OCI-M2 (cell line): Measurements from ENCODE around the gene LCA5L.
"Not testable (repeated sequence)": the region's sequence is repeated elsewhere in the genome, so short reads cannot be mapped to it uniquely, and the experiment has no call there.

Experiments
- DNase-seq: peaks from one replicate; lab custom pipeline; 2025; ENCODE audit not compliant: unreplicated experiment; lab: John Stamatoyannopoulos, UW

Gene LCA5L

GRCh38 chr21:39388038-39388810, 57.4 kb downstream of the LCA5L start:
- peak; percentile 99 for DNase-seq

GRCh38 chr21:39387461-39388037, 58.0 kb downstream of the LCA5L start:
- peak; percentile 99 for DNase-seq

- no peak for DNase-seq
Measured at GRCh38 chr21:39386899-39387298, 58.7 kb downstream of the LCA5L start.

- DNase-seq: no peak
Measured at GRCh38 chr21:39386194-39386593, 59.4 kb downstream of the LCA5L start.

- no peak for DNase-seq
Measured at GRCh38 chr21:39385299-39386145, 60.1 kb downstream of the LCA5L start.

- no peak for DNase-seq
Measured at GRCh38 chr21:39384674-39385298, 60.8 kb downstream of the LCA5L start.

GRCh38 chr21:39382096-39382495, 63.5 kb downstream of the LCA5L start:
- not testable (repeated sequence) for DNase-seq

- no peak for DNase-seq
Measured at GRCh38 chr21:39381009-39381408, 64.6 kb downstream of the LCA5L start.

GRCh38 chr21:39379986-39380891, 65.3 kb downstream of the LCA5L start:
- peak; percentile 98 for DNase-seq

GRCh38 chr21:39377444-39378050, 68.0 kb downstream of the LCA5L start:
- DNase-seq: peak; percentile 61

- DNase-seq: no peak
Measured at GRCh38 chr21:39375446-39375845, 70.1 kb downstream of the LCA5L start.

- no peak for DNase-seq
Measured at GRCh38 chr21:39374046-39374445, 71.5 kb downstream of the LCA5L start.

- DNase-seq: peak; percentile 79
Measured at GRCh38 chr21:39373634-39374033, 71.9 kb downstream of the LCA5L start.

GRCh38 chr21:39369896-39370288, 75.7 kb downstream of the LCA5L start:
- not testable (repeated sequence) for DNase-seq

GRCh38 chr21:39367783-39368182, 77.8 kb downstream of the LCA5L start:
- no peak for DNase-seq

- no peak for DNase-seq
Measured at GRCh38 chr21:39366563-39366962, 79.0 kb downstream of the LCA5L start.

- no peak for DNase-seq
Measured at GRCh38 chr21:39364949-39365348, 80.6 kb downstream of the LCA5L start.

- DNase-seq: peak; percentile 98
Measured at GRCh38 chr21:39363607-39364555, 81.7 kb downstream of the LCA5L start.

GRCh38 chr21:39362733-39363132, 82.8 kb downstream of the LCA5L start:
- DNase-seq: no peak
